Neuronal stem cell (in vitro differentiated cells): Measurements from ENCODE around the gene FZD7.
A peak's percentile ranks its signal among the peaks of the same experiment; 100 is the strongest.

Experiments used
- DNase-seq: peaks from one replicate; pipeline ENCODE4 v3.0.0-alpha.2; 2013; ENCODE audit warnings: low spot score
- H2AFZ ChIP-seq: one replicate; pipeline ENCODE4 v1.6.1; 2013; ENCODE audit warnings: mild to moderate bottlenecking, low read length, inconsistent platforms
- H2AK5ac ChIP-seq: 2 replicates; pipeline ENCODE4 v1.6.1; 2013; ENCODE audit warnings: low read depth, mild to moderate bottlenecking, inconsistent platforms, low read length, moderate library complexity, mixed read lengths
- H2BK120ac ChIP-seq: 2 replicates; pipeline ENCODE4 v1.6.1; 2013; ENCODE audit warnings: low read depth, mild to moderate bottlenecking, inconsistent platforms, low read length, moderate library complexity, mixed read lengths
- H2BK12ac ChIP-seq: one replicate; pipeline ENCODE4 v1.6.1; 2013; ENCODE audit warnings: low read length, inconsistent platforms
- H2BK15ac ChIP-seq: 2 replicates; pipeline ENCODE4 v1.6.1; 2013; ENCODE audit warnings: mild to moderate bottlenecking, low read length, inconsistent platforms, mixed read lengths
- H2BK5ac ChIP-seq: one replicate; pipeline ENCODE4 v1.6.1; 2013; ENCODE audit warnings: inconsistent platforms, mild to moderate bottlenecking, low read length, moderate library complexity
- H3K14ac ChIP-seq: one replicate; pipeline ENCODE4 v1.6.1; 2013; ENCODE audit warnings: low read length, inconsistent platforms
- H3K18ac ChIP-seq: 2 replicates; pipeline ENCODE4 v1.6.1; 2013; ENCODE audit warnings: low read length, inconsistent platforms
- H3K23ac ChIP-seq: 2 replicates; pipeline ENCODE4 v1.6.1; 2013; ENCODE audit warnings: low read depth, mild to moderate bottlenecking, mixed read lengths, low read length, inconsistent platforms; ENCODE audit not compliant: poor library complexity
- H3K27ac ChIP-seq: replicated peaks from 3 replicates; pipeline ENCODE4 v1.5.1; 2013; ENCODE audit warnings: low read length, inconsistent platforms
- H3K27me3 ChIP-seq, 3 experiments: 2 replicates each; pipeline ENCODE4 v1.6.1; 2013; ENCODE audit warnings: low read length in 3 of 3, mild to moderate bottlenecking in 2 of 3, inconsistent platforms in 1 of 3, low read depth in 1 of 3, mixed read lengths in 1 of 3, moderate library complexity in 1 of 3; ENCODE audit not compliant: control insufficient read depth in 3 of 3, insufficient read depth in 3 of 3
- H3K36me3 ChIP-seq, 2 donors: replicated peaks in 1 of 2; 2 replicates each; pipeline ENCODE4 v1.6.1; 2013; ENCODE audit warnings: low read length in 2 of 2; ENCODE audit not compliant: control insufficient read depth in 2 of 2, insufficient read depth in 2 of 2
- H3K4ac ChIP-seq: 2 replicates; pipeline ENCODE4 v1.6.1; 2013; ENCODE audit warnings: inconsistent platforms, mild to moderate bottlenecking, low read length, moderate library complexity
- H3K4me1 ChIP-seq, 2 donors: 1 replicate in 1 of 2; 2 replicates in 1 of 2; pipeline ENCODE4 v1.6.1; 2013; ENCODE audit warnings: low read length in 2 of 2, low read depth in 1 of 2; ENCODE audit not compliant: control insufficient read depth in 2 of 2, insufficient read depth in 1 of 2
- H3K4me2 ChIP-seq: one replicate; pipeline ENCODE4 v1.6.1; 2013; ENCODE audit warnings: mild to moderate bottlenecking, low read length, inconsistent platforms; ENCODE audit not compliant: insufficient read depth, poor library complexity, severe bottlenecking
- H3K4me3 ChIP-seq, 2 donors: 2 replicates each; pipeline ENCODE4 v1.5.1; 2013; ENCODE audit warnings: low read length in 2 of 2, mild to moderate bottlenecking in 2 of 2, inconsistent platforms in 1 of 2, moderate library complexity in 1 of 2
- H3K79me1 ChIP-seq: one replicate; pipeline ENCODE4 v1.6.1; 2013; ENCODE audit warnings: low read depth, mild to moderate bottlenecking, inconsistent platforms, low read length, moderate library complexity
- H3K9ac ChIP-seq: one replicate; pipeline ENCODE4 v1.6.1; 2013; ENCODE audit warnings: mild to moderate bottlenecking, low read depth, low read length, inconsistent platforms; ENCODE audit not compliant: poor library complexity
- H3K9me3 ChIP-seq, 2 donors: replicated peaks in 1 of 2; 2 replicates each; pipeline versions ENCODE3 to v1.6.1; 2013; ENCODE audit warnings: low read length in 2 of 2, mild to moderate bottlenecking in 2 of 2, inconsistent platforms in 1 of 2, low read depth in 1 of 2, mixed read lengths in 1 of 2, moderate library complexity in 1 of 2; ENCODE audit not compliant: control insufficient read depth in 2 of 2, insufficient read depth in 1 of 2
- H4K8ac ChIP-seq: one replicate; pipeline ENCODE4 v1.6.1; 2013; ENCODE audit warnings: low read depth, mild to moderate bottlenecking, inconsistent platforms, low read length, moderate library complexity
- H4K91ac ChIP-seq: one replicate; pipeline ENCODE4 v1.6.1; 2013; ENCODE audit warnings: low read length, low read depth, mild to moderate bottlenecking, inconsistent platforms; ENCODE audit not compliant: poor library complexity
- WGBS, 2 donors: extraction: QIAGEN DNeasy Blood & Tissue Kit; methylation state at CpG; one replicate each; pipeline ENCODE4 v1.1.7; 2013; ENCODE audit warnings: missing lambda C conversion rate in 2 of 2, mixed read lengths in 1 of 2; ENCODE audit not compliant: insufficient read length in 2 of 2, insufficient replicate concordance in 1 of 2; ENCODE audit errors: extremely low coverage in 2 of 2; 5-methylcytosine and 5-hydroxymethylcytosine counted together

FZD7 gene

GRCh38 chr2:201992960-201993359 is 40.7 kb upstream of the FZD7 start:
- Histone ChIP-seq H3K23ac (no peak overlapping the region), H2BK15ac (no peak overlapping the region), H3K27ac (no peak overlapping the region), H3K27me3 (no peaks in the 10 kb centered on the region), H2BK5ac (no peak overlapping the region), H3K4me2 (no peak overlapping the region), H2AFZ (no peak overlapping the region), H3K4me3 (no peak overlapping the region), H4K91ac (no peak overlapping the region), H3K9me3 (no peaks in the 10 kb centered on the region), H3K4ac (no peak overlapping the region), H3K79me1 (no peaks in the 10 kb centered on the region), H2BK12ac (no peak overlapping the region), H3K9ac (no peak overlapping the region), H2AK5ac (no peak overlapping the region), H3K4me1 (peaks cover 17 to 22% of the 10 kb centered on the region in 2 donors), H3K14ac (no peak overlapping the region), H3K36me3 (no peaks in the 10 kb centered on the region), H4K8ac (no peak overlapping the region), H2BK120ac (no peak overlapping the region), H3K18ac (no peak overlapping the region)
- no peak for DNase-seq
- WGBS, 2 donors, result no CpG with 5 or more reads among the region's 4 CpGs

GRCh38 chr2:201994973-201995638 is 38.5 kb upstream of the FZD7 start:
- peaks cover 17 to 18% of the 10 kb centered on the region in 2 donors for H3K4me1 ChIP-seq
- no peaks in the 10 kb centered on the region for H3K79me1 ChIP-seq
- no peak overlapping the region for H3K27ac ChIP-seq
- no peaks in the 10 kb centered on the region for H3K9me3 ChIP-seq
- no peak overlapping the region for H2BK12ac ChIP-seq
- H3K4me3 ChIP-seq, result no peak overlapping the region
- DNase-seq, result no peak
- no peak overlapping the region for H4K8ac ChIP-seq
- H3K18ac ChIP-seq, result no peak overlapping the region
- no CpG with 5 or more reads among the region's 2 CpGs for WGBS, 2 donors
- no peak overlapping the region for H3K9ac ChIP-seq
- no peak overlapping the region for H4K91ac ChIP-seq
- no peak overlapping the region for H3K14ac ChIP-seq
- H2AK5ac ChIP-seq, result no peak overlapping the region
- H2BK120ac ChIP-seq, result no peak overlapping the region
- H2BK5ac ChIP-seq, result no peak overlapping the region
- H3K36me3 ChIP-seq, result no peaks in the 10 kb centered on the region
- no peaks in the 10 kb centered on the region for H3K27me3 ChIP-seq
- H3K4ac ChIP-seq, result no peak overlapping the region
- no peak overlapping the region for H2AFZ ChIP-seq
- no peak overlapping the region for H3K4me2 ChIP-seq
- no peak overlapping the region for H2BK15ac ChIP-seq
- no peak overlapping the region for H3K23ac ChIP-seq

- Histone ChIP-seq H3K4me2 (no peak overlapping the region), H3K9me3 (no peaks in the 10 kb centered on the region), H2BK15ac (no peak overlapping the region), H3K36me3 (no peaks in the 10 kb centered on the region), H3K23ac (no peak overlapping the region), H3K4ac (no peak overlapping the region), H2AK5ac (no peak overlapping the region), H3K4me3 (no peak overlapping the region), H4K8ac (peak overlapping the region; percentile 30), H3K14ac (no peak overlapping the region), H3K79me1 (no peaks in the 10 kb centered on the region), H2AFZ (peak overlapping the region; percentile 50), H2BK120ac (no peak overlapping the region), H2BK5ac (no peak overlapping the region), H3K27me3 (no peaks in the 10 kb centered on the region), H2BK12ac (no peak overlapping the region), H4K91ac (no peak overlapping the region), H3K9ac (no peak overlapping the region), H3K18ac (peak overlapping the region; percentile 60), H3K4me1 (peaks cover 17 to 18% of the 10 kb centered on the region in 2 donors), H3K27ac (no peak overlapping the region)
- WGBS, 2 donors, result no CpG with 5 or more reads among the region's 11 CpGs
- no peak for DNase-seq
Measured at GRCh38 chr2:201996006-201996405, 37.6 kb upstream of the FZD7 start.

- H4K8ac ChIP-seq, result no peak overlapping the region
- no peak overlapping the region for H3K4me3 ChIP-seq
- no peak overlapping the region for H3K4ac ChIP-seq
- no peak for DNase-seq
- no peak overlapping the region for H3K18ac ChIP-seq
- no peak overlapping the region for H3K27ac ChIP-seq
- H3K36me3 ChIP-seq, result no peaks in the 10 kb centered on the region
- no peaks in the 10 kb centered on the region for H3K27me3 ChIP-seq
- H3K23ac ChIP-seq, result no peak overlapping the region
- H2BK12ac ChIP-seq, result no peak overlapping the region
- peak overlapping the region; percentile 62 for H2AFZ ChIP-seq
- H3K9ac ChIP-seq, result no peak overlapping the region
- no peak overlapping the region for H3K4me2 ChIP-seq
- H3K79me1 ChIP-seq, result no peaks in the 10 kb centered on the region
- no peaks in the 10 kb centered on the region for H3K9me3 ChIP-seq
- H2BK15ac ChIP-seq, result no peak overlapping the region
- no peak overlapping the region for H2BK5ac ChIP-seq
- no peak overlapping the region for H2BK120ac ChIP-seq
- no peak overlapping the region for H2AK5ac ChIP-seq
- H4K91ac ChIP-seq, result no peak overlapping the region
- WGBS, 2 donors, result no CpG with 5 or more reads among the region's 8 CpGs
- H3K4me1 ChIP-seq, result peaks cover 17 to 18% of the 10 kb centered on the region in 2 donors
- H3K14ac ChIP-seq, result no peak overlapping the region
Measured at GRCh38 chr2:201996679-201997314, 36.9 kb upstream of the FZD7 start.
